Retinal pigment epithelial cell (primary cell): Measurements from ENCODE around the gene ZDHHC8.

Experiments
- DNase-seq: peaks from one replicate; pipeline ENCODE4 v3.0.0-alpha.2; 2010; ENCODE audit warnings: low read depth
- H3K4me3 ChIP-seq: 2 replicates; pipeline ENCODE4 v1.5.1; 2011; ENCODE audit warnings: mild to moderate bottlenecking, low read length, control low read depth, moderate library complexity
- CTCF ChIP-seq: conservative IDR thresholded peaks from 2 replicates; pipeline ENCODE4 v1.5.1; 2011; ENCODE audit warnings: low read depth, low read length, control low read depth, inconsistent platforms

ZDHHC8 gene

GRCh38 chr22:20107471-20107901 lies 24.1 kb upstream of the ZDHHC8 start:
- no peak for TF ChIP-seq CTCF
- H3K4me3 ChIP-seq, result no peak overlapping the region
- no peak for DNase-seq

- no peak for TF ChIP-seq CTCF
- no peak for DNase-seq
- H3K4me3 ChIP-seq, result no peak overlapping the region
Observed at GRCh38 chr22:20107951-20108756, 23.4 kb upstream of the ZDHHC8 start.

GRCh38 chr22:20108757-20109230 lies 22.8 kb upstream of the ZDHHC8 start:
- no peak for DNase-seq
- TF ChIP-seq CTCF, result no peak

GRCh38 chr22:20109411-20110358 lies 21.9 kb upstream of the ZDHHC8 start:
- no peak overlapping the region for H3K4me3 ChIP-seq
- no peak for TF ChIP-seq CTCF
- DNase-seq, result no peak

More at GRCh38 chr22:20108757-20109230, 22.8 kb upstream of the ZDHHC8 start:
- no peak overlapping the region for H3K4me3 ChIP-seq

GRCh38 chr22:20110359-20110985 lies 21.1 kb upstream of the ZDHHC8 start:
- no peak overlapping the region for H3K4me3 ChIP-seq
- no peak for DNase-seq
- TF ChIP-seq CTCF, result no peak

- TF ChIP-seq CTCF, result peak; percentile 65
- DNase-seq, result peak; percentile 7
- no peak overlapping the region for H3K4me3 ChIP-seq
Observed at GRCh38 chr22:20111045-20111688, 20.4 kb upstream of the ZDHHC8 start.
